Measurements from ENCODE around the gene PLA2G2A.

- TF ChIP-seq CTCF (conservative IDR thresholded peaks at IDR 0.05) = no peak
- TF ChIP-seq ZFX (IDR thresholded peaks at IDR 0.05) = no peak
These were observed at the start of gene PLA2G2A for GRCh38 chr1:19979494-19979977.

Data from C4-2B (cell line).